GM19372 (cell line): ENCODE data around the gene TERB1.

Source experiments
- ATAC-seq: cut with Tn5 transposase; IDR thresholded peaks from one replicate; pipeline ENCODE4 v1.9.1; 2021; ENCODE audit warnings: mild to moderate bottlenecking, low read depth, moderate library complexity; ENCODE audit not compliant: unreplicated experiment

TERB1 gene

DNA sequence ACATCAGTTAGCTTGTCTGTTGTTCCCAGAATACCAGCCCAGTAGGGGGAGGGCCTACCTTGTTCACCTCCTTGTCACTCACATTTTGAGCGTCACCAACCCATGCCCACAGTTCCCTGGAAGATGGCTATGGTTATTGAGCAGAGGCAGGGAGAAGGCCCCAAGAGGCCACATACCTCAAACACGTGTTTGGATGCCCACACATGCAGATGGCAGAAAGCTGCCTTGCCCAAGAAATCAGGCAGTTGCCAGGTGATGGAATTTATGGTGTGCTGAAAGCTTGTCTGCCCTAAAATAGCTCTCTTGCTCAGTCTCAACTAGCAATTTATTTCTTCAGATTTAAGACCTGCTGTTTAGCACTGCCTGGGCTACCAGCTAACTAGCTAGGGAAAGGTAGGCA, 88.3 kb downstream of the TERB1 start:
- ATAC-seq: no peak

DNA sequence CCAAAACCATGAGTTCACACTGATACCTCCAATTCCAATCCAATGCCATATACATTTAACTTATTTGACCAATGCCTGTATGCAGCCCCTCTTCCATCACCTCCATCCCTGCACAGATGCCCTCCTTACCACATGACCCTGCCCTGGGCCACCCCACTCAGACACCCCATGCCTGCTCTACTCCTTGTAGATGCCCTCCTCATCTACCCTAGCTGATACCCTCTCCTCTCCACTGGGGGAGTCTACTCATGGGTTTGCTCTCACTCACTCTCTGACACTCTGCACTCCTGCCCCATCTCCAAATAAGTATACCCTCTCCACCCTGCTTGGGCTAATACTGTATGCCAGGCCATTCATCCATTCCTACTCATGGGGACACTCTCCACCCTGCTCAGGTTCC, 88.9 kb downstream of the TERB1 start:
- no peak for ATAC-seq

DNA sequence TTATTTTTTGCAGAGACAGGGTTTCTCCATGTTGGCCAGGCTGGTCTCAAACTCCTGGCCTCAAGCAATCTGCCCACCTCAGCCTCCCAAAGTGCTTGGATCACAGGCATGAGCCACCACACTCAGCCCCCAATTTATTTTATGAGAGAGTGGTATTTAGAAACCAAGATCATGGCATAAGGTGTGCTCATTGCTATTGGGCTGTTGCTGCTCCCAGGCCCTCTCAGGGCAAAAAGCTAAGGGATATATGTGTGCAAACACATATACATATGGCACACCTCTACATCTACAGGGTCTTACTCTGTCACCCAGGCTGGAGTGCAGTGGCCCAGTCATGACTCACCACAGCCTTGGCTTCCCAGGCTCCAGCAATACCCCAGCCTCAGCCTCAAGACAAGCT, 89.8 kb downstream of the TERB1 start:
- ATAC-seq: no peak

DNA sequence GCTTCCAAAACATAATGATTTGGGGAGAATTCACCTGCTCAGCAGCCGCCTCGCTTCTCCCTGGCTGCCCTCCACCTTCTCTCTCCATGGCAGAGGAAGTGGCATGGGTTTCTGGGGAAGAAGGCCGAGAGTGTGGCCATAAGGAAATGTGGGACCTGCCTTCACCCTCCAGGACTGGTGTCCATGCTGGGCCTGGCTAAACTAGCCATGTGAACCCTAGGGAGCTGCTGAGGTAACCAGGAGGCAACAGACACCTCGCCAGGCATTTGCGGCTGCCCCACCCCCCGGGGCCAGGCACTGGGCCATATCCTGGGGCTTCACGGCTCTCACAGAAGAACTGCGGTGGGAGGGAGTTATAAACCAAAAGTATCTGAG, 94.9 kb downstream of the TERB1 start:
- ATAC-seq: no peak

DNA sequence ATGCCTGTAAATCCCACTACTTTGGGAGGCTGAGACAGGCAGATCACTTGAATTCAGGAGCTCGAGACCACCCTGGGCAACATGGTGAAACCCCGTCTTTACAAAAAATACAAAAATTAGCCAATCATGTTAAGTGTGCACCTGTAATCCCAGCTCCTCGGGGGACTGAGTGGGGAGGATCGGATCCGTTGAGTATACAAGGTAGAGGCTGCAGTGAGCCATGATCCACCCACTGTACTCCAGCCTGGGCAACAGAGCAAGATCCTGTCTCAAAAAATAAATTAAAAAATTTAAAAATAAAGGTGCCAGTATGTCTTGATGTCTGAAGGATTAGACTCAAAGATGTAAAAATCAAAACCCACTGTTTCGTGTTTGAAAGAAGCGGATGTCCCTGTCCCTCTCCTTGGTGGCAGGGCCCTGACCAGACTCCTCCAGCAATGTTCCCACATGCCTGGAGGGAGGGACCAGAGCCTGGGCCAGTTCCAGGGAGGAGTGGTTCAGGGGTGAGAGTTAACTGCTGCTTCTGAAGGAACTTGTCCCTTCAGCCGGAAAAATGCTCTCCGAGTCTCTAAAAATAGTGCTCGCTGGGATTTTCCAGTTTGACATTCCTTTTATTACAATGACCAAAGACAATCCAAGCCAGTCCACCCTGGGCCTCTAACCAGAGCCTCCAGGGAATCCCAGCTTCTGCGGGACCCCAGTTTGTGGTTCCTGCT, 95.4 kb downstream of the TERB1 start:
- ATAC-seq: no peak
